Adipocyte (in vitro differentiated cells): ENCODE data around the gene EFNB2.

ENCODE experiments used
- DNase-seq: peaks from one replicate; pipeline ENCODE4 v3.0.0-alpha.2; 2015; ENCODE audit warnings: low read depth
- H3K27me3 ChIP-seq: replicated peaks from 2 replicates; pipeline ENCODE4 v1.7.0; 2013; ENCODE audit warnings: mild to moderate bottlenecking, low read length, moderate library complexity; ENCODE audit not compliant: control insufficient read depth, insufficient read depth
- H3K36me3 ChIP-seq: 2 replicates; pipeline ENCODE4 v1.7.0; 2013; ENCODE audit warnings: low read length, mild to moderate bottlenecking, moderate library complexity; ENCODE audit not compliant: control insufficient read depth, insufficient read depth, severe bottlenecking
- H3K4me1 ChIP-seq: 2 replicates; pipeline ENCODE4 v1.7.0; 2013; ENCODE audit warnings: mild to moderate bottlenecking, low read length, moderate library complexity; ENCODE audit not compliant: control insufficient read depth, insufficient read depth
- H3K4me3 ChIP-seq: 2 replicates; pipeline ENCODE4 v1.7.0; 2013; ENCODE audit warnings: mild to moderate bottlenecking, low read length, moderate library complexity
- H3K9ac ChIP-seq: 2 replicates; pipeline ENCODE4 v1.7.0; 2013; ENCODE audit warnings: mild to moderate bottlenecking, low read length, moderate library complexity
- H3K9me3 ChIP-seq: 2 replicates; pipeline ENCODE4 v1.7.0; 2013; ENCODE audit warnings: mild to moderate bottlenecking, low read length, moderate library complexity; ENCODE audit not compliant: control insufficient read depth

The EFNB2 gene

GRCh38 chr13:106507560-106508274 is 27.7 kb downstream of the EFNB2 start:
- H3K4me1 ChIP-seq, result peaks cover 7% of the 10 kb centered on the region
- peak; percentile 78 for DNase-seq
- H3K4me3 ChIP-seq, result peak overlapping the region; percentile 18
- no peak overlapping the region for H3K9ac ChIP-seq
- H3K36me3 ChIP-seq, result no peaks in the 10 kb centered on the region
- no peaks in the 10 kb centered on the region for H3K27me3 ChIP-seq
- no peaks in the 10 kb centered on the region for H3K9me3 ChIP-seq

GRCh38 chr13:106506286-106506685 is 29.2 kb downstream of the EFNB2 start:
- Histone ChIP-seq H3K9ac (no peak overlapping the region), H3K4me1 (peaks cover 7% of the 10 kb centered on the region), H3K36me3 (no peaks in the 10 kb centered on the region), H3K4me3 (no peak overlapping the region), H3K9me3 (no peaks in the 10 kb centered on the region), H3K27me3 (no peaks in the 10 kb centered on the region)
- no peak for DNase-seq

- no peak overlapping the region for H3K9ac ChIP-seq
- peaks cover 7% of the 10 kb centered on the region for H3K4me1 ChIP-seq
- DNase-seq, result no peak
- H3K36me3 ChIP-seq, result no peaks in the 10 kb centered on the region
- no peaks in the 10 kb centered on the region for H3K9me3 ChIP-seq
- H3K27me3 ChIP-seq, result no peaks in the 10 kb centered on the region
- no peak overlapping the region for H3K4me3 ChIP-seq
These were observed 29.7 kb downstream of the EFNB2 start for GRCh38 chr13:106505732-106506131.

GRCh38 chr13:106505295-106505694 is 30.2 kb downstream of the EFNB2 start:
- Histone ChIP-seq H3K4me1 (peaks cover 7% of the 10 kb centered on the region), H3K9me3 (no peaks in the 10 kb centered on the region), H3K36me3 (no peaks in the 10 kb centered on the region), H3K4me3 (no peak overlapping the region), H3K9ac (no peak overlapping the region), H3K27me3 (no peaks in the 10 kb centered on the region)
- no peak for DNase-seq

GRCh38 chr13:106503730-106504453 is 31.6 kb downstream of the EFNB2 start:
- Histone ChIP-seq H3K4me3 (no peak overlapping the region), H3K9ac (no peak overlapping the region), H3K27me3 (no peaks in the 10 kb centered on the region), H3K9me3 (no peaks in the 10 kb centered on the region), H3K4me1 (peaks cover 7% of the 10 kb centered on the region), H3K36me3 (no peaks in the 10 kb centered on the region)
- peak; percentile 20 for DNase-seq

GRCh38 chr13:106503272-106503671 is 32.2 kb downstream of the EFNB2 start:
- DNase-seq, result no peak
- Histone ChIP-seq H3K9me3 (no peaks in the 10 kb centered on the region), H3K4me1 (peaks cover 7% of the 10 kb centered on the region), H3K36me3 (no peaks in the 10 kb centered on the region), H3K27me3 (no peaks in the 10 kb centered on the region), H3K9ac (no peak overlapping the region), H3K4me3 (no peak overlapping the region)

- Histone ChIP-seq H3K4me3 (no peak overlapping the region), H3K27me3 (no peaks in the 10 kb centered on the region), H3K36me3 (no peaks in the 10 kb centered on the region), H3K9ac (no peak overlapping the region), H3K4me1 (peaks cover 7% of the 10 kb centered on the region), H3K9me3 (no peaks in the 10 kb centered on the region)
- DNase-seq, result no peak
These were observed 35.0 kb downstream of the EFNB2 start for GRCh38 chr13:106500445-106500844.

GRCh38 chr13:106499896-106500295 is 35.6 kb downstream of the EFNB2 start:
- Histone ChIP-seq H3K4me3 (no peak overlapping the region), H3K9me3 (no peaks in the 10 kb centered on the region), H3K27me3 (no peaks in the 10 kb centered on the region), H3K36me3 (no peaks in the 10 kb centered on the region), H3K4me1 (peaks cover 7% of the 10 kb centered on the region), H3K9ac (no peak overlapping the region)
- DNase-seq, result no peak

GRCh38 chr13:106499113-106499512 is 36.3 kb downstream of the EFNB2 start:
- no peak for DNase-seq
- Histone ChIP-seq H3K9me3 (no peaks in the 10 kb centered on the region), H3K9ac (no peak overlapping the region)

GRCh38 chr13:106498571-106498970 is 36.9 kb downstream of the EFNB2 start:
- no peak overlapping the region for H3K9ac ChIP-seq
- H3K9me3 ChIP-seq, result no peaks in the 10 kb centered on the region
- H3K4me3 ChIP-seq, result no peak overlapping the region
- peaks cover 3% of the 10 kb centered on the region for H3K4me1 ChIP-seq
- H3K36me3 ChIP-seq, result no peaks in the 10 kb centered on the region
- no peaks in the 10 kb centered on the region for H3K27me3 ChIP-seq
- DNase-seq, result no peak

More at GRCh38 chr13:106499113-106499512, 36.3 kb downstream of the EFNB2 start:
- Histone ChIP-seq H3K36me3 (no peaks in the 10 kb centered on the region), H3K4me1 (peaks cover 7% of the 10 kb centered on the region), H3K27me3 (no peaks in the 10 kb centered on the region), H3K4me3 (no peak overlapping the region)

GRCh38 chr13:106498158-106498557 is 37.3 kb downstream of the EFNB2 start:
- Histone ChIP-seq H3K36me3 (no peaks in the 10 kb centered on the region), H3K4me1 (no peaks in the 10 kb centered on the region), H3K27me3 (no peaks in the 10 kb centered on the region), H3K9ac (no peak overlapping the region), H3K4me3 (no peak overlapping the region), H3K9me3 (no peaks in the 10 kb centered on the region)
- DNase-seq, result no peak
